Activated CD4-positive, alpha-beta T cell treated with anti-CD3 and anti-CD28 coated beads for 36 hours (primary cell): Measurements from ENCODE around the gene DIP2C. TPM values are rescaled to one million over a fixed set of nuclear protein-coding genes. Genes with fewer than 3 reads are reported as not detected.
"Not testable (repeated sequence)": the region's sequence is repeated elsewhere in the genome, so short reads cannot be mapped to it uniquely, and the experiment has no call there.

ENCODE experiments used
- ATAC-seq: fragments of 200-7000 bp; cut with Tn5 transposase; one replicate; pipeline ENCODE4 v1.10.0; 2021; ENCODE audit warnings: mild to moderate bottlenecking, moderate library complexity
- CTCF ChIA-PET: fragments of 350-600 bp; sonication (Branson Sonifier 250); formaldehyde crosslinking; loops from one replicate; lab custom pipeline; 2021; ENCODE audit warnings: antibody characterized with exemption; lab: Charles Lee
- POLR2A ChIA-PET: fragments of 350-600 bp; sonication (Branson Sonifier 250); formaldehyde crosslinking; loops from one replicate; lab custom pipeline; 2021; ENCODE audit warnings: antibody characterized with exemption, inconsistent platforms; lab: Charles Lee
- DNase-seq: peaks from one replicate; pipeline ENCODE4 v3.0.0-alpha.2; 2020
- H3K27ac Mint-ChIP-seq: one replicate; pipeline ENCODE4 v1.8.0; 2021; ENCODE audit warnings: mixed read lengths
- H3K27me3 Mint-ChIP-seq: one replicate; pipeline ENCODE4 v1.8.0; 2021; ENCODE audit warnings: mixed read lengths
- H3K36me3 Mint-ChIP-seq: one replicate; pipeline ENCODE4 v1.8.0; 2021; ENCODE audit warnings: low read depth, mixed read lengths
- H3K4me1 Mint-ChIP-seq: one replicate; pipeline ENCODE4 v1.8.0; 2021; ENCODE audit warnings: mixed read lengths
- H3K4me3 Mint-ChIP-seq: one replicate; pipeline ENCODE4 v1.8.0; 2021; ENCODE audit warnings: mild to moderate bottlenecking, moderate library complexity, mixed read lengths
- H3K9me3 Mint-ChIP-seq: one replicate; pipeline ENCODE4 v1.8.0; 2021; ENCODE audit warnings: low read depth, mixed read lengths
- intact Hi-C, 2 experiments: fragments of 100-400 bp; cut with DNase I in 1 of 2; cut with micrococcal nuclease in 1 of 2; formaldehyde crosslinking; loops; one replicate each; pipeline versions ENCODE4 v1.14.2 to v1.15.1; 2022 to 2024; cut with DNase I, micrococcal nuclease
- total RNA-seq, 2 experiments: library from RNA; stranded (reverse); gene quantifications; one replicate each; pipeline ENCODE4 v1.2.3, GENCODE V29; 2021

DIP2C gene
- total RNA-seq, 2 experiments from 2014 or later: 0.76 to 0.94 TPM

DNA sequence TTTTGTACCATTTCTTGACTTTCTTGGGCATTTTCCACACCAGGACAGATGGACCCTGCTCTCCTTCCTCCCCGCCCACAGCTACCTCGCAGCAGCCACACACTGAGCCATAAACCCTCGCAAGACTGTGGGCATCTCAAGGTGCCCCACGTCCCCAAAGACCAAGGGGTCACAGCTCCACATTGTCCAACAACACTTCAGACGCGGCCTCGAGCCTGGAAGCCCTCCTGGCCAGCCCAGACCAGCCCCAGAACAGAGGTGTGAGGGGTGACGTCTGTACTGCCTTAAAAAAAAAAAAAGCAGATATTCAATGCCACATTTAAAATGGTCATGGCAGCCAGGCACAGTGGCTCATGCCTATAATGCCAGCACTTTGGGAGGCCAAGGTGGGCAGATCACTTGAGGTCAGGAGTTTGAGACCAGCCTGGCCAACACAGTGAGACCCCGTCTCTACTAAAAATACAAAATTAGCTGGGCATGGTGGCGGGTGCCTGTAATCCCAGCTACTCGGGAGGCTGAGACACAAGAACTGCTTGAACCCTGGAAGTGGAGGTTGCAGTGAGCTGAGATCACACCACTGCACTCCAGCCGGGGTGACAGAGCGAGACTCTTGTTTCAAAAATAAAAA lies 36.5 kb downstream of the DIP2C start:
- CTCF ChIA-PET: interaction anchor here (0.6 kb wide), 1 partner anchor 128 kb away, joined by 3 read pairs; no protein-coding TSS in a partner anchor
- intact Hi-C loops, ATAC-seq, H3K9me3 Mint-ChIP-seq, H3K27me3 Mint-ChIP-seq, DNase-seq, H3K36me3 Mint-ChIP-seq, H3K27ac Mint-ChIP-seq, H3K4me1 Mint-ChIP-seq, H3K4me3 Mint-ChIP-seq, POLR2A ChIA-PET: not testable (repeated sequence)

DNA sequence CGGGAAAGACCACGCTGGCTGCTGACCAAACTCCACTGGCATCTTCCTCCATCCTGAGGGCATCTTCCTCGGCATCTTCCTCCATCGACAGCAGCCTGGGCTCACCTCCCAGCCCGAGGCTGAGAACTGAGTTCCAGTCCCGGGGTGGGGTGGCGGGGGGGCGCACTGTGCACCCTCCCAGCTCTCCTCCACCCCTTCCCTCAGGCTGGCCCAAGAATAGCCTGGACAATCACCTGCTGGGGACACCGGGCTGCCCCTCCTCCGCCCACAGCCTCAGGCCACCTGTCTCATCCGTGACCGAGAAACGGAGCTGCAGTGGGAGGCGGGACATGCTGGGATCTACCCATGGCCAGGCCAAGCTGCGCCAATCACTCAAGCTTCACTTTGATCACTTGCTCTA lies 37.2 kb downstream of the DIP2C start:
- no peak for DNase-seq
- no peaks in the 10 kb centered on the region for H3K9me3 Mint-ChIP-seq
- CTCF ChIA-PET: interaction anchor here (0.6 kb wide), 1 partner anchor 127 kb away, joined by 3 read pairs; no protein-coding TSS in a partner anchor

DNA sequence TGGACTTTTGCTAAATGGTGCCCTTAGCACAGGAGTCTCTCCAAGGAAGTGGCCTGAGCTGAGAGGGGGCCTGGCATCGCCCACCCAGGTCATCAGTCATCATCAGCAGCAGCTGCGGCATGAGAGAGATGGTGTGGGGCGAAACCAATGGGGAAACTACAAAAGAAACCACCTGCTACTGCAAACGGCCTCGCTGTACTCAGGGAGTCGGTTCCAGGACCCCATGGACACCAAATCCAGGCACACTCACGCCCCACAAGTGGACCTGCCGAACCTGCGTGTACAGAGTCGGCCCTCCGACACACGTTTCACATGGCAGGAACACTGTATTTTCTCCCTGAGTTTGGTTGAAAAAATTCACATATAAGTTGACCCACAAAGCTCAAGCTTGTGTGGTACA lies 37.8 kb downstream of the DIP2C start:
- POLR2A ChIA-PET: no interaction called here
- CTCF ChIA-PET: no interaction called here
- intact Hi-C loops: no loop called here
- Mint-ChIP-seq H3K4me3 (no peak overlapping the region), H3K36me3 (no peaks in the 10 kb centered on the region), H3K4me1 (no peaks in the 10 kb centered on the region), H3K27me3 (no peaks in the 10 kb centered on the region), H3K9me3 (no peaks in the 10 kb centered on the region), H3K27ac (no peak overlapping the region)
- ATAC-seq (no peak), DNase-seq (no peak)

More for the DNA sequence above, 37.2 kb downstream of the DIP2C start:
- no peak for ATAC-seq
- POLR2A ChIA-PET: no interaction called here
- intact Hi-C loops: no loop called here
- Mint-ChIP-seq H3K36me3 (no peaks in the 10 kb centered on the region), H3K27ac (no peak overlapping the region), H3K27me3 (no peaks in the 10 kb centered on the region), H3K4me1 (no peaks in the 10 kb centered on the region), H3K4me3 (no peak overlapping the region)

DNA sequence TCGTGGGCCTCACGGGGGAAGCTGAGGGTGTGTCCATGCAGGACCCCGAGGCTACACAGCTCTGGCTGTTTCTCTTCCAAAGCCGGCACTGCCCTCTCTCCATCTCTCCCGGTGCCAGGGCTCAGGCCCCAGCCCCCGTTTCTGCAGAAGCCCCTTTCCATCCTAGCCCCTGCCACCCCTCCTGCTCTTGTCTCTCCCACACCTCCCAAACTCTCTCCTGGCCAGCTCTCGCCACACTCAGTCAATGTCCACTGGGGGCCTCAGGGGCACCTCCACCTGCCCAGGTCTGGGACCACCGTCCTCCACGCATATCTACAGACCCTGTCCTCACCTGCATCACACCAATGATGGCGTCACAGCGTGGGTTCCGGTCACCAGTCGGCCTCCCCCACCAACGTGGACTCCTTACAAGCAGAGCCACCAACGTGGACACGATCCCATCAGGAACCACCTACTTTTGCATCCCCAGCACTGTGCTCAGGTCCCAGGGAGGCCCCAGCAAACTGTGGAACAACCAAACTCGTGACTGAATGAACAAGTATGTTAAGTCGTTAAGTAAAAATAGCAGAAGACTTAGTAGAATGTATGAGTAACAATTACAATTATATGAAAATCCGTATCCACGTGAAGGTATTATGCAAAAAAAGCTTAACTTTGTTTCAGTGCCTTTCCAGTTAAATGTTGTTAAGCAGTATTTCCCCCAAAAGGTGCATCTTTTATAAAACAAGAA lies 38.4 kb downstream of the DIP2C start:
- ChIA-PET CTCF (no interaction called here), POLR2A (no interaction called here)
- intact Hi-C loops: no loop called here
- Mint-ChIP-seq H3K27me3 (no peaks in the 10 kb centered on the region), H3K27ac (no peak overlapping the region), H3K9me3 (no peaks in the 10 kb centered on the region), H3K4me1 (no peaks in the 10 kb centered on the region), H3K36me3 (no peaks in the 10 kb centered on the region), H3K4me3 (no peak overlapping the region)
- ATAC-seq (no peak), DNase-seq (no peak)

DNA sequence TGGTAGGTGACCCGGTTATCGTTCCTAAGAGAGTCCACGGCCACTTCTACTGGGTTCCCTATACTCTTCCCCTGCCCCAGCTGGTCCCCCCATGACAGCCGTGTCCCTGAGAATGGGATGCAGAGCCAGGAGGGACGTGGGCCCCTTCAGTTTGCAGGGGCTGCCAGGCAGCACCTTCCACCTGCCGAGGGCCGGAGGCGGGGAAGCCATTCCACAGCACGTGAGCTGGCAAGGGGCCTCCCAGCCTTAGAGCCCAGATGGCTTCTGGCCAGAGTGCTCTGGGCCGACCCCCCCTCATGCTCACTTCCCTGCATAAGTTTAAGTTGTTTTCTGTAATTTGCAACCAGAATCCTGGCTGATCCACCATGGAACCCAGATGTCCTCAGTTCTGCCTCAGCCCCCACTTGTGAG lies 39.0 kb downstream of the DIP2C start:
- Mint-ChIP-seq H3K36me3 (no peaks in the 10 kb centered on the region), H3K9me3 (no peaks in the 10 kb centered on the region), H3K4me1 (no peaks in the 10 kb centered on the region), H3K27ac (no peak overlapping the region), H3K27me3 (no peaks in the 10 kb centered on the region), H3K4me3 (no peak overlapping the region)
- DNase-seq: no peak
- POLR2A ChIA-PET: no interaction called here
- no peak for ATAC-seq
- CTCF ChIA-PET: no interaction called here
- intact Hi-C loops: no loop called here

DNA sequence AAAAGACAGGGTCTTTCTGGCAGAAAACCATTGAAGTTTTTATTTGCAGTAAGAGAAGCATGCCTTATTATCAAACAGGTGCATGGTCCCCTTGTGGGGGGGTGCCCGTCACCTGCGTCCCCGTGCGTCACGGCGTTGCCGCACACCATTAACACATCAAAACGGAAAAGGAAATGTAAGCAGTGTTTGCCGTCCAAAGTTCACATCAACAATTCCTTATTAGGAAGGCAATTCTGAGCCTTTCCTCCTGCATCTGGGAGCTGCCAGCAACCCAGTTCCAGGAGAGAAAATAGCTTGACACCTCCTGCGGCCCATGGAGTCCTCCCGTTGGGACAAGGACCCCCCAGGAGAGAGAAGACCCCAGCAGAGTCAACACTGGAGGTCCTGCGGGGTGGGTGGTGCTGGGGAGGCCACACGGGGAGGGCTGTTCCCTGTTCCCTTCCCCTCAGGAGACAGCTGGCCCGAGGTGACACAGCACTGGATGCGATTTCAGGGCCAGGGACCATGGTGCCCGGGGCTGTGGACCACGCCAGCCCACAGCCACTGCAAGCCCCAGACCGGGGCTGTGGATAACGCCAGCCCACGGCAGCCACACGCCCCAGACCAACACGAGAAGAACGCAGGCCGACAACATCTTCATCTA lies 39.5 kb downstream of the DIP2C start:
- intact Hi-C loops: no loop called here
- ATAC-seq (no peak), DNase-seq (no peak)
- no peak overlapping the region for H3K4me3 Mint-ChIP-seq
- ChIA-PET POLR2A (no interaction called here), CTCF (no interaction called here)
- no peaks in the 10 kb centered on the region for H3K4me1 Mint-ChIP-seq
- no peaks in the 10 kb centered on the region for H3K9me3 Mint-ChIP-seq
- no peaks in the 10 kb centered on the region for H3K36me3 Mint-ChIP-seq
- no peak overlapping the region for H3K27ac Mint-ChIP-seq
- no peaks in the 10 kb centered on the region for H3K27me3 Mint-ChIP-seq

DNA sequence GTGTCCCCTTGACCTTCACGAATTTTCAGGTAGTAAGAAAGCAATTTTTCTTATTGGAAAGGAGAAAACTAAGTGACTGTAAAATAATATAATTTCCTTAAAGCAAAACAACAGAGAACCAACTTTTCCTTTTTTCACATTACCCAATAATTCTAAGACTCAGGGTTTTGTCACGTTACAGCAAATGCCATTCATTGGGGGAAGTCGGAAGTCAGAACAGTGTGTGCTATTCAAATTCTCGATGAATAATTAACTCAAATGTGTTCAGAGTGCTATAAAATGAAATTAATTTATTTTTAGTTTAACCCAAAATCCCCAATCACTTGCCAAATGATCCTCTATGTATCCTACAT lies 40.0 kb downstream of the DIP2C start:
- no peak for ATAC-seq
- CTCF ChIA-PET: no interaction called here
- H3K27ac Mint-ChIP-seq: no peak overlapping the region
- DNase-seq: no peak
- H3K27me3 Mint-ChIP-seq: no peaks in the 10 kb centered on the region
- H3K36me3 Mint-ChIP-seq: no peaks in the 10 kb centered on the region
- H3K9me3 Mint-ChIP-seq: no peaks in the 10 kb centered on the region
- H3K4me1 Mint-ChIP-seq: no peaks in the 10 kb centered on the region
- POLR2A ChIA-PET: no interaction called here
- no peak overlapping the region for H3K4me3 Mint-ChIP-seq
- intact Hi-C loops: no loop called here

DNA sequence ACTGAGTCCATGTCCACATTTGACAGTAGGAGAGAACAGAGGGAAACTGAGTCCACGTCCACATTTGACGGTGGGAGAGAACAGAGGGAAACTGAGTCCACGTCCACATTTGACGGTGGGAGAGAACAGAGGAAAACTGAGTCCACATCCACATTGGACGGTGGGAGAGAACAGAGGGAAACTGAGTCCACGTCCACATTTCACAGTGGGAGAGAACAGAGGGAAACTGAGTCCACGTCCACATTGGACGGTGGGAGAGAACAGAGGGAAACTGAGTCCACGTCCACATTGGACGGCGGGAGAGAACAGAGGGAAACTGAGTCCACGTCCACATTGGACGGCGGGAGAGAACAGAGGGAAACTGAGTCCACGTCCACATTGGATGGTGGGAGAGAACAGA lies 42.4 kb downstream of the DIP2C start:
- H3K4me3 Mint-ChIP-seq, ATAC-seq, POLR2A ChIA-PET, H3K27me3 Mint-ChIP-seq, H3K27ac Mint-ChIP-seq, CTCF ChIA-PET, H3K36me3 Mint-ChIP-seq, H3K4me1 Mint-ChIP-seq, H3K9me3 Mint-ChIP-seq, intact Hi-C loops, DNase-seq: not testable (repeated sequence)

DNA sequence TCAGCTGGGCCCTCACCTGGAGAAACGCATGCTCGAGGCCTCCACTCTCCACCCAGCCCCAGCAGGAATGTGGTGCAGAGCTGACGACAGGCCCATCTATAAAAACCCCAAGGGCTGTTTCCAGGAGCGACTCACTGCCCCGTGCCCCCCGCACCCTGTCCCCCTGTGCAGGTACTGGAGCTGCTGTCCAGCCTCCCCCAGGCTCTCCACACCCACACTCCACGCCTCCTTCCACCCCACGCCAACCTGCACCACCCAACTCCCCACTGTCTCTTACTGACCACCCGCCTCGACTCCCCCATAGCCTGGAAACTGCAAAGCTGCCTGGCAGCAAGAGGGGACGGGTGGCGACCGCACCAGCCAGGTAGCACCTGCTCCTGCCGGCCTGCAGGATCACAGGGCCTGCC lies 43.3 kb downstream of the DIP2C start:
- no peak overlapping the region for H3K4me3 Mint-ChIP-seq
- POLR2A ChIA-PET: no interaction called here
- H3K4me1 Mint-ChIP-seq: no peaks in the 10 kb centered on the region
- ATAC-seq: no peak
- CTCF ChIA-PET: interaction anchor here (1.0 kb wide), 1 partner anchor 69 kb away, joined by 3 read pairs; no protein-coding TSS in a partner anchor
- no peaks in the 10 kb centered on the region for H3K9me3 Mint-ChIP-seq
- intact Hi-C loops: no loop called here
- no peaks in the 10 kb centered on the region for H3K36me3 Mint-ChIP-seq
- no peak overlapping the region for H3K27ac Mint-ChIP-seq
- DNase-seq: no peak
- no peaks in the 10 kb centered on the region for H3K27me3 Mint-ChIP-seq

DNA sequence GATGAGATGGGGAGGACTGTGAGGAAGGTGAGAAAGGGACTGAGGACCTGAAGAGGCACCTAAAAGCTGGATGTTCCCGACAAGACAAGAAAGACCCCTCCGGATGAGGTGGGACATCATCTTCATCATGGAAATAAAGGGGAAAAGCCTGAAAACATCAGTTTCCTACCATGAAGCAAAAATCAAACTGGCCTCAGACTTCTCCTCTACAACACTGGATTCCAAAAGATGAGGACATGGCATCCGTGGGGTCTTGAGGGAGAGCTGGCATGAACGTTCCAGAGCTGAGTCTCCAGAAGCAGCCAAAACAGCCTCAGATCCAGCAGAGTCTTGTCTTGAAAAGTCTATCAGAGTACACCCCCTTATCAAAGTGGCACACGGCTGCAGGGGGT lies 44.5 kb downstream of the DIP2C start:
- DNase-seq: no peak
- CTCF ChIA-PET: no interaction called here
- POLR2A ChIA-PET: no interaction called here
- Mint-ChIP-seq H3K27me3 (no peaks in the 10 kb centered on the region), H3K27ac (no peak overlapping the region), H3K9me3 (no peaks in the 10 kb centered on the region), H3K4me1 (no peaks in the 10 kb centered on the region), H3K4me3 (no peak overlapping the region), H3K36me3 (no peaks in the 10 kb centered on the region)
- intact Hi-C loops: no loop called here
- ATAC-seq: no peak

DNA sequence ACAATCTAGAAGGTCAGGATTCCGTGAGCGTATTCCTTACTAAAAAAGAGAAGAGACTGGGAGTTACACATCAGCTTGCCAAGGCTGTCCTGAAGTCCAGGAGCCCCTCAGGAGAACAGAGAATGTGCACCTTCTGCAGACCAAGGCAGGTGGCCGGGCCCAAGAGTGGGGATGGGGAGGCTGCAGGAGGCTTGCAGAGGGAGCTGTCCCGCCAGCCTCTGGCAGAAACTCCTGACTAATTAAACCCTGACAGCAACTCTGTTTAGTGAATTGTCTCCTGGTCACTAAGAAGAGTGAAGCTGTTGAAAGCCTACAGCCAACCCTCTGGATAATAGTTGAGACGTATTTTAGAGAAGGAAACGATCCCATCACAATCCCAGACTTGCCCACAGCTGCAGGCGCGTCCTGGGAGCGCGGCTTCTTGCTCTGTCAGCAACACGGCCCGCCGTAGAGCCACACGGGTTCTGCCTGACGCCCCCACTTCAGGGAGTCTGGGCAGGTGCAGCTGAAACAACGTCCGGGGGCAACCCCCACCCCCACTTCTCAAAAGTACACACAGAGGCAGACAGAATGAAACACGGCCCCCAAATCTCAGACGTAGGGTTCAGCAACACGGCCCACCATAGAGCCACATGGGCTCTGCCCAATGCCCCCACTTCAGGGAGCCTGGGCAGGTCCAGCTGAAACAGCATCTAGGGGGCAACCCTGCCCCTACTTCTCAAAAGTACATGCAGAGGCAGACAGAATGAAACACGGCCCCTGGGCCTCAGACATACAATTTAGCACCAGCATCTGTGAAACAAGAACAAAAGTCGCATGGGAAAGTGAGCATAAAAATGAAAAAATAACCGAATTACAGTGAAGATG lies 45.2 kb downstream of the DIP2C start:
- ATAC-seq: no peak
- Mint-ChIP-seq H3K4me1 (no peaks in the 10 kb centered on the region), H3K27me3 (no peaks in the 10 kb centered on the region), H3K36me3 (no peaks in the 10 kb centered on the region), H3K4me3 (no peak overlapping the region), H3K27ac (no peak overlapping the region), H3K9me3 (no peaks in the 10 kb centered on the region)
- DNase-seq: no peak
- ChIA-PET POLR2A (no interaction called here), CTCF (no interaction called here)
- intact Hi-C loops: no loop called here
